ENCODE results near the gene SHC4. TPM values are rescaled to one million over a fixed set of nuclear protein-coding genes. Genes with fewer than 3 reads are reported as not detected.
"Not testable (repeated sequence)": the region's sequence is repeated elsewhere in the genome, so short reads cannot be mapped to it uniquely, and the experiment has no call there.

Gene SHC4
- total RNA-seq, 1 donor from 2014 or later = 0.89 TPM

DNA sequence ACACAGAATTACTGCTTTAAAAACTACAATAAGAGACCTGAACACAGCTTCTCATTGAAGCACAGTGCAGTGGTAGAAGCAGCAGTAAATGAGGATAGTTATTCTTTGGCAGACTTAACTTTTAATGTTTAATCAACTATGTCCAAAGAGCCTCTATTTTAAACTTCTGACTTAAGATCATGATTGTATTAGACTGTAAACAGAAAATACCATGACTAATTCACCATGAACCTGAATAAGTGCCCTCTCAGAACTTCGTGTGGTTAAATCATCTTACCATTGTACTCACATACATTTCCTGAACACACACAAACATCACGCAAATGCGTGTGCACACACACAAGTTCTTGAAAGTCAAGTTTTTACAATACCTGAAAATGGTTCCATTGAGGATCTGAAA, 166.8 kb downstream of the SHC4 start:
- peak; percentile 100 for DNase-seq (ENCODE audit: low read depth)

DNA sequence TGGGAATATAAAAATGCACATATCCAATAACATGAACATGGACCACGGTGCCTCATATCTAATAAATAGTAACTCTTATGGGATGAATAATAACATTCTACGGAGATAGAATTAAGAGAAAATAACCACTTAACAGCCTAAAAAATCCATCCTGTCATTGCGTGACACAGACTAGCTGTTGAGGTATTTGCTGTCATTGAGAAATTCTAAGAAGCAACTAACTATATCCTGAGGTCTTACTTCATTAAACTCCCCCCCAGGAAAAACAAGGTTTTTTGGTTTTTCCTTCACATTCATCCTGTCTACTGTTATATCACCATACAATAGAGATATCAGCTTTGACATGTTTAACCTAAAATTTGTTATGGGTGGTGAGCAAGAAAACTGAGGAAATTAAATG, 167.2 kb downstream of the SHC4 start:
- peak; percentile 82 for DNase-seq (ENCODE audit: low read depth)

DNA sequence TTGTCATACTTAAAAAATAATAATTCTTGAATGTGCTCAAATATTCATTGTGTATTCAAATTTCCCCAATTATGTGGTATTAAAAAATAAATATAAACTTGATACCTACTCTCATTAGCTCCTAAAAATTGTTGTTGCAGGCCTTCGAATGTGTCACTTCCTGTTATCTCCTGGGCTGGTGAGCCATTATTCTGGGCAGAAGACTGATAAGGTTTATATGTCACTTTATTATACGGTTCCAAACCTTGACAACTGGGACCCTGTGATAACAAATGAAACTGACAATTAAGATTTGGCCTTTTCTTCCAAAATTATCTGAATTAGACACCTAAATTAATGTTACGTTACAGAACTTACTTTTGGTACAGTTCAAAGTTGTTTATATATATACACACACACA, 167.8 kb downstream of the SHC4 start:
- no peak for DNase-seq (ENCODE audit: low read depth)

DNA sequence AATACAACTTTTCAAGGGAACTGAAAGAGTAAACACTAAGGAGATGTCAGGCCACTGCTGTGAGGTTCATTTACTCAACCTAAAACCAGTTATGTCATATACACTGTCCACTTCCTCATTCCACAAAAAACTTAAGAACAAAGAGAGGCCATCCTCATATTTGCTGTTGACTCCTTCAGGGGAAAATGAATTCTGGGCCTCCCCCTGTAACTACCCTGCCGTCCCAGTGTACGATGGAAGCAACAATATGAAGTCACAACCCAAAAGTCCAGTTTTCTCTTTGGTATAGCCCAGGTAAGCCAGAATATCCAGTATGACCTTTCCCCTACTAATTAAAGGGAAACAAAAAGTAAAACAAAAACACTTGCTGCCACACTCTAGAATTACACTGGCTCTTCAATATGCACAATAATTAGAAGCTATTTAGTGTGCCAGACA, 169.0 kb downstream of the SHC4 start:
- DNase-seq (ENCODE audit: low read depth) = peak; percentile 74

DNA sequence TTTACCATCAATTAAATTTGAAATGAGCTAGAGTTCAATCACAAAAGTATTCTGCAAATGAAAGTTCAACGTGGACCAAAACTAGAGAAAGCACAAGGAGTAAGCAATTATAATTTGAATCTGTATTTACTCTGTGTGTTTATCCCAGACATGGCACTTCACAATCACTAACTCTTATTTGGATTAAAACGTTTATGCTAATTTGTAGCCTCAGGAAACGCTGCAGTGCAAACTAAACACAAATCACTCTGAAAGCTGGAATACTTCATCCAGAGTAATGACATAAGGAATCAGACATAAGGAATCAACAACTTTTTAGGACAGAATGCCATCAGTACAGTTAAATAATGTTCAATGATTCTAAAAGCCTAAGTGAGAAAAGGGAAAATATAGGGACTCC, 171.3 kb downstream of the SHC4 start:
- peak; percentile 65 for DNase-seq (ENCODE audit: low read depth)

- DNase-seq (ENCODE audit: low read depth) = not testable (repeated sequence)
Observed at GRCh38 chr15:48790466-48791115, 173.1 kb downstream of the SHC4 start.

- DNase-seq (ENCODE audit: low read depth) = no peak
Observed at GRCh38 chr15:48785712-48786111, 178.0 kb downstream of the SHC4 start.

DNA sequence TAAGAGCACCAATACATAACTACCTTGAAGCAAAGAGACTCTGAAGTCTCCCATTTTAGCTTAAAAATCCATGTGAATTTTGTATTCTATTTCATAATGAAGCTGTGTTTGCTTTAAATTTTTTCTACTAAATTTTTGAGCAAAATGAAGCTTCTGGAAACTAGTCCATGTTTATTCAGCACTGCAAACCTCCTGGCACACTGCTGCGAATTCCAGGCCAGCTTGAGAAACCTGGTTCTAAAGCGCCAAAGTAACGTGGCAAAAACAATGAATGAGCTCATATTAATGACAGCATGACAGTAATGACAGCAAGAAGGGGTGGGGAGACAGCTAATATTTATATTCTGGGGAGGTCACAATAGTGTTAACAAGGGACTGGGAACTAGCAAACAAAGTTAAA, 178.5 kb downstream of the SHC4 start:
- DNase-seq (ENCODE audit: low read depth) = no peak

DNA sequence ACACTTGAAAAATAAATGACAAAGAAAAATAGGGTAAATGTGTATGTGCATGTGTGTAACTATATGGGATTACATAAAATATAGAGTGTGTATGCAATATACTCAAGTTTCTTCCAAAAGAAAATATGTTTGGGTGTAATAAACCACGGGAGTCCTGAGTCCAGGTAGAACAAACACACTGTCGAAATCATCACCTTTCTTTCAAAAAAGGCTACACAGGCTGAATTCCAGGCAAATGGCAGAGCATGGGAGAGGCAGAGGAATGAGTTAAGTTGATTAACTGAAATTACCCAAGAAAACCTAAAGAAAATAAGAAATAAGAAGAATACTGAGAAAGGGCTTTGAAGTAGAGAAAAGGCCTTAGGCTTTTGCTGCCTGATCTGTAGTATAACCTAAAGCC, 179.0 kb downstream of the SHC4 start:
- DNase-seq (ENCODE audit: low read depth) = no peak

DNA sequence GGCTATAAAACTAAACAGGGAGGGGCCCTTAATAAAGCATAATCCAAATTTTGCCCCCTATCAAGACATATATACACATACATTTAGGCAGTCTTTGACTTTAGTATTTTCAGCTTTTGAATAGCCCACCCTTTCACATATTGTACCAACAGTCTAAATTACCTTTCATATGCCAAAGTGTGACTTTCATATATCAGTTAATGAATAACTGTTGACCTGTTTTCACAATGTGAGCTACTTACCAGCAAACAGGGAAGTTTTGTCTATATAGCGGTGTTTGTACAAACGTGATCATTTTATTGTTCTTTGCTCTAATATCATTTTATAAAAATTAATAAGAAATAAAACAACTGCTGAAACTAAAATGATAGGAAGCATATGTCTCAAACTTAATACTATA, 180.8 kb downstream of the SHC4 start:
- DNase-seq (ENCODE audit: low read depth) = peak; percentile 22

DNA sequence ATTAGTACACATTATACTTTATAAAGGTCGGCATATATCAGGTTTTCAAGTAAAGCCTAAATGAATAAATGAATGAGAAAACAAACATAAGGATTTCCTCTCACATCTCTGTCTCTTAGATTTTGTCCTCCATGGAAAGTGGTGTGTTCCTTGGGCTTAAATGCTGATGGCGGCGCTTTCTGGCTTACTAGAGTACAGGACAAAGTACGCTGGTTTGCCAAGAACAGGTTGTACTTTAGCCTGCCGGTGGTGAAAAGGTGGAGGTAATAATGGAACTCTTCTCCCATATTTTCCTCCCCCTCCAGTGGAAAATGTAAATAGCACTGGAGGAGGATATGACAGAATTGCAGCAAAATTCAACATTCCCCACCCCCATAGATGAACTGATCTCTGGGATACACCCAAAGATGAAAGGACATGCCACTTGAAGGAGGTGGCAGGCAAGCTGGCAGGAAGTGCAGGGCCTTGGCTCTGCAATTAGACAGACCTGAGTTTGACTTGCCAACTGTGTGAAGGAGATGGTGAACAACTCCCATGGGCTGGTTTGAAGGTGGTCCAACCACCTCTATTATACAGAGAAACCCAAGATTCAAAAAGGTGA, 182.1 kb downstream of the SHC4 start:
- DNase-seq (ENCODE audit: low read depth) = no peak

DNA sequence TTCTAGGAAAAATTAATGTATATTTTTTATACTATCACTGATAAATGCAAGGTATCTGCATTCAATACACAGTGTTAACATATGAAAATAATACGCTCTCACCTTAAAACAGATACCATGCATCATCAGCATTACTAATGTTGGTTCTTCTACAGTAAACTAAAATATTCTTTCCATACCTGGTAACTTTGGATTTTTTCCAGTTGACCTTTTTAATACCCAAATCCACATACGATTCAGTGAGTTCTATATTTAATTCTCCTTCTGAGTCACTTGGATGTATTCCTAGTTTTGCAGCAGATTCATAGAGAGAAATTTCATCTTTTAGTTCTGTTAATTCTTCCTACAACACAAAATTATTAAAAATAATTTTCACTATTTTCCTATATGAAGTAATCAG, 182.7 kb downstream of the SHC4 start:
- DNase-seq (ENCODE audit: low read depth) = no peak

GRCh38 chr15:48778331-48778730, 185.4 kb downstream of the SHC4 start:
- DNase-seq (ENCODE audit: low read depth) = no peak

DNA sequence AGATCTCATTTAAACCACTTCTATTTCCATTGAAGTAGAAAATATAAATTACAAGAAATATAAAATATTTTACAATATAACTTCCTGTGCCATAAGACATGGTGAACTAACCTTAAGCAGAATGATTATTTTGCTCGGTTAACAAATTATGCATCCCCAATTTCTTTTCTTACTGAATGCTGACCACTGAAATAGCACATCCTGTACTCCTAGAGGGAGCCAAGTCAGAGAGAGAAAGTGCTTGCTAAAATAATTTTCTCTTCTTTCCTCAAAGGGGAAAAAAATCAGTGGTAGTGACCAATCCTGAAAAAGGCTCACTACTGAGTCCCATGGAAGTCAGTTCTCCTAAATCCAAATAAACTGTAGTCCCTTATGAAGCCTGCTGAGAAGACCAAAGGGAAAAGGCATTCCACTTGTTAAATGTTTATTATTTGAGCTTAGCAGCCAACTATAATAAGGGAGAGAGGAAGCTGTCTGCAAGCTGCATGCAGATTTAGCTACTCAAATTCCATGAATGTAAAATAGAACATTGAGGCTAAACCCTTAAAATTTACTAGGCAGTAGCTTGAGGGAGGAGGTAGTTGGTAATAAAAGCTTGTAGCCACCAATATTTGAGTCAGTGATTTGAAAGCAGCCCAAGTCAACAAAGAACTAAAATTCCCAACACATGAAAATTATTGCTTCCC, 185.9 kb downstream of the SHC4 start:
- DNase-seq (ENCODE audit: low read depth) = peak; percentile 28

- no peak for DNase-seq (ENCODE audit: low read depth)
Observed at GRCh38 chr15:48775546-48775945, 188.2 kb downstream of the SHC4 start.

GRCh38 chr15:48774484-48774883, 189.2 kb downstream of the SHC4 start:
- no peak for DNase-seq (ENCODE audit: low read depth)

Other genes with a start within 250 kb of the SHC4 start
- 4.7 and 7.1 TPM in 2 replicates for gene CEP152, start 152.8 kb downstream of the SHC4 start, total RNA-seq
- 207 and 216 TPM in 2 replicates for gene EID1, start 85.8 kb downstream of the SHC4 start, total RNA-seq
- 24.8 and 52.0 TPM in 2 replicates for gene SECISBP2L, start 82.5 kb upstream of the SHC4 start, total RNA-seq
- gene COPS2, start 191.7 kb upstream of the SHC4 start, total RNA-seq = 66.0 and 111 TPM in 2 replicates
- 52.4 and 62.3 TPM in 2 replicates for gene GALK2, start 206.3 kb upstream of the SHC4 start, total RNA-seq

Measured in renal cortical epithelial cell (primary cell).